CD4-positive, alpha-beta T cell treated with Interleukin-6 at 100 ng/mL for 8 hours (primary cell): ENCODE measurements around the gene KLHDC7B.

ENCODE experiments used
- DNase-seq: peaks from one replicate; pipeline ENCODE4 v3.0.0-alpha.2; 2020; ENCODE audit warnings: mixed read lengths, low spot score

Gene KLHDC7B

GRCh38 chr22:50573491-50574382 lies 28.0 kb downstream of the KLHDC7B start:
- DNase-seq: no peak

GRCh38 chr22:50574383-50574755 lies 28.7 kb downstream of the KLHDC7B start:
- no peak for DNase-seq

- no peak for DNase-seq
These were observed 29.8 kb downstream of the KLHDC7B start for GRCh38 chr22:50575426-50575941.

- DNase-seq: no peak
These were observed 30.4 kb downstream of the KLHDC7B start for GRCh38 chr22:50576070-50576469.

- DNase-seq: no peak
These were observed 31.4 kb downstream of the KLHDC7B start for GRCh38 chr22:50576806-50577696.

- DNase-seq: no peak
These were observed 31.9 kb downstream of the KLHDC7B start for GRCh38 chr22:50577697-50577986.

GRCh38 chr22:50577987-50578775 lies 32.5 kb downstream of the KLHDC7B start, which contains the start of gene CPT1B:
TSS of gene CPT1B (minus strand) at chr22:50578427. CDS start at chr22:50577915, 512 bp downstream.
- no peak for DNase-seq

- DNase-seq: no peak
These were observed 33.1 kb downstream of the KLHDC7B start for GRCh38 chr22:50578776-50579310.

- DNase-seq: no peak
These were observed 34.1 kb downstream of the KLHDC7B start for GRCh38 chr22:50579752-50580151.

GRCh38 chr22:50581031-50581949 lies 35.6 kb downstream of the KLHDC7B start:
- no peak for DNase-seq

- DNase-seq: no peak
These were observed 36.3 kb downstream of the KLHDC7B start for GRCh38 chr22:50581950-50582492.

- DNase-seq: peak; percentile 98
These were observed 37.0 kb downstream of the KLHDC7B start, which contains the start of gene CHKB for GRCh38 chr22:50582493-50583293. TSS of gene CHKB (minus strand) at chr22:50582849. CDS start at chr22:50582781, 68 bp downstream.

GRCh38 chr22:50583294-50583861 lies 37.7 kb downstream of the KLHDC7B start:
- no peak for DNase-seq

- DNase-seq: no peak
These were observed 38.7 kb downstream of the KLHDC7B start for GRCh38 chr22:50584106-50585096.

GRCh38 chr22:50585238-50585637 lies 39.5 kb downstream of the KLHDC7B start:
- DNase-seq: no peak

- no peak for DNase-seq
These were observed 40.1 kb downstream of the KLHDC7B start for GRCh38 chr22:50585781-50586180.

GRCh38 chr22:50586416-50586815 lies 40.7 kb downstream of the KLHDC7B start:
- DNase-seq: no peak

GRCh38 chr22:50587407-50587806 lies 41.7 kb downstream of the KLHDC7B start:
- no peak for DNase-seq
